ENCODE results near the gene ETNK2.

Gene ETNK2

GRCh38 chr1:204149635-204150565 is 1.9 kb downstream of the ETNK2 start:
- DNase-seq, result no peak

- no peak for DNase-seq
Measured at GRCh38 chr1:204149107-204149506, 2.7 kb downstream of the ETNK2 start.

- DNase-seq, result peak in 5 of 56 donors; percentile 14 to 38 (median 23)
Measured at GRCh38 chr1:204147406-204148383, 4.1 kb downstream of the ETNK2 start.

- no peak for DNase-seq
Measured at GRCh38 chr1:204146965-204147364, 4.9 kb downstream of the ETNK2 start.

- no peak for DNase-seq
Measured at GRCh38 chr1:204146309-204146708, 5.5 kb downstream of the ETNK2 start.

- no peak for DNase-seq
Measured at GRCh38 chr1:204145033-204145504, 6.8 kb downstream of the ETNK2 start.

GRCh38 chr1:204143276-204144041 is 8.4 kb downstream of the ETNK2 start:
- no peak for DNase-seq

GRCh38 chr1:204142032-204142974 is 9.5 kb downstream of the ETNK2 start:
- no peak for DNase-seq

- no peak for DNase-seq
Measured at GRCh38 chr1:204141131-204141530, 10.7 kb downstream of the ETNK2 start.

GRCh38 chr1:204139952-204140351 is 11.9 kb downstream of the ETNK2 start:
- DNase-seq, result no peak

GRCh38 chr1:204139088-204139487 is 12.8 kb downstream of the ETNK2 start:
- no peak for DNase-seq

GRCh38 chr1:204136814-204137213 is 15.0 kb downstream of the ETNK2 start:
- no peak for DNase-seq

GRCh38 chr1:204134103-204134502 is 17.7 kb downstream of the ETNK2 start:
- DNase-seq, result peak in 3 of 56 donors; percentile 10 to 15 (median 10)

- DNase-seq, result no peak
Measured at GRCh38 chr1:204132718-204133117, 19.1 kb downstream of the ETNK2 start.

- no peak for DNase-seq
Measured at GRCh38 chr1:204131978-204132377, 19.9 kb downstream of the ETNK2 start.

- DNase-seq, result no peak
Measured at GRCh38 chr1:204130981-204131892, 20.6 kb downstream of the ETNK2 start.

GRCh38 chr1:204130178-204130577 is 21.7 kb downstream of the ETNK2 start:
- DNase-seq, result peak in 4 of 56 donors; percentile 14 to 25 (median 20)

All from nucleus accumbens (tissue), 56 donors.